Skeletal muscle satellite cell (primary cell): Measurements from ENCODE around the gene TMTC3.

Source experiments
- H3K27me3 ChIP-seq: 2 replicates; pipeline ENCODE4 v1.7.0; 2013; ENCODE audit warnings: low read length; ENCODE audit not compliant: control insufficient read depth, insufficient read depth
- H3K36me3 ChIP-seq: 2 replicates; pipeline ENCODE4 v1.7.0; 2013; ENCODE audit warnings: mild to moderate bottlenecking, control low read depth, low read length; ENCODE audit not compliant: insufficient read depth
- H3K4me1 ChIP-seq: 2 replicates; pipeline ENCODE4 v1.7.0; 2013; ENCODE audit warnings: low read length; ENCODE audit not compliant: control insufficient read depth, insufficient read depth
- H3K4me2 ChIP-seq: 2 replicates; pipeline ENCODE4 v1.7.0; 2013; ENCODE audit warnings: mild to moderate bottlenecking, low read length
- H3K4me3 ChIP-seq: 2 replicates; pipeline ENCODE4 v1.7.0; 2013; ENCODE audit warnings: low read length
- H3K9ac ChIP-seq: 2 replicates; pipeline ENCODE4 v1.7.0; 2013; ENCODE audit warnings: mild to moderate bottlenecking, low read depth, low read length, moderate library complexity
- H3K9me3 ChIP-seq: replicated peaks from 2 replicates; pipeline ENCODE4 v1.7.0; 2013; ENCODE audit warnings: mild to moderate bottlenecking, control low read depth, low read length

TMTC3 gene

GRCh38 chr12:88248606-88249005 lies 106.5 kb downstream of the TMTC3 start:
- no peak overlapping the region for H3K4me2 ChIP-seq
- H3K9ac ChIP-seq, result no peak overlapping the region
- no peaks in the 10 kb centered on the region for H3K36me3 ChIP-seq
- peaks cover 15% of the 10 kb centered on the region for H3K27me3 ChIP-seq
- H3K4me3 ChIP-seq, result no peak overlapping the region
- no peaks in the 10 kb centered on the region for H3K9me3 ChIP-seq
- peaks cover 15% of the 10 kb centered on the region for H3K4me1 ChIP-seq
